Adrenal gland (tissue), 5 donors: Measurements from ENCODE around the gene SYNE1.

Experiments
- POLR2A ChIP-seq, 2 donors: fragments of 450-650 bp; IDR thresholded peaks; one replicate each; pipeline ENCODE4 v1.6.1; 2017; ENCODE audit warnings: antibody characterized with exemption in 2 of 2, mild to moderate bottlenecking in 2 of 2, moderate library complexity in 1 of 2
- TF ChIP-seq, protein P1 (sequence below), 6 experiments: fragments of 450-650 bp in 4 of 6; fragments of 200-600 bp in 2 of 6; sonication (generic) in 1 of 6; IDR thresholded peaks; 1 replicate in 5 of 6; 2 replicates in 1 of 6; pipeline versions ENCODE4 v1.5.1 to v1.8.0; 2016 to 2021; ENCODE audit warnings: antibody characterized with exemption in 6 of 6, mild to moderate bottlenecking in 2 of 6, moderate library complexity in 1 of 6
- donor health status: DM: no; HTN: no; CAD: no.

DNA sequence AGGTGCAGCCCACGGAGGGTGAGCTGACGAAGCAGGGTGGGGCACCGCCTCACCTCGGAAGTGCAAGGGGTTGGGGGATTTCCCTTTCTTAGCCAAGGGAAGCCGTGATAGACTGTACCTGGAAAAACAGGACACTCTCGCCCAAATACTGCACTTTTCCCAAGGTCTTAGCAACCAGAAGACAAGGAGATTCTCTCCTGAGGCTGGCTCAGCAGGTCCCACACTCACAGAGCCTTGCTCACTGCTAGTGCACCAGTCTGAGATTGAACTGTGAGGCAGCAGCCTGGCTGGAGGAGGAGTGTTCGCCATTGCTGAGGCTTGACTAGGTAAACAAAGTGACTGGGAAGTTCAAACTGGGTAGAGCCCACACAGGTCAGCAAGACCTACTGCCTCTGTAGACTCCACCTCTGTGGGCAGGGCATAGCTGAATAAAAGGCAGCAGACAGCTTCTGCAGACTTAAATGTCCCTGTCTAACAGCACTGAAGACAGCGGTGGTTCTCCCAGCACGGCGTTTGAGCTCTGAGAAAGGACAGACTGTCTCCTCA, 28.0 kb downstream of the SYNE1 start:
- TF ChIP-seq, protein P1, sequence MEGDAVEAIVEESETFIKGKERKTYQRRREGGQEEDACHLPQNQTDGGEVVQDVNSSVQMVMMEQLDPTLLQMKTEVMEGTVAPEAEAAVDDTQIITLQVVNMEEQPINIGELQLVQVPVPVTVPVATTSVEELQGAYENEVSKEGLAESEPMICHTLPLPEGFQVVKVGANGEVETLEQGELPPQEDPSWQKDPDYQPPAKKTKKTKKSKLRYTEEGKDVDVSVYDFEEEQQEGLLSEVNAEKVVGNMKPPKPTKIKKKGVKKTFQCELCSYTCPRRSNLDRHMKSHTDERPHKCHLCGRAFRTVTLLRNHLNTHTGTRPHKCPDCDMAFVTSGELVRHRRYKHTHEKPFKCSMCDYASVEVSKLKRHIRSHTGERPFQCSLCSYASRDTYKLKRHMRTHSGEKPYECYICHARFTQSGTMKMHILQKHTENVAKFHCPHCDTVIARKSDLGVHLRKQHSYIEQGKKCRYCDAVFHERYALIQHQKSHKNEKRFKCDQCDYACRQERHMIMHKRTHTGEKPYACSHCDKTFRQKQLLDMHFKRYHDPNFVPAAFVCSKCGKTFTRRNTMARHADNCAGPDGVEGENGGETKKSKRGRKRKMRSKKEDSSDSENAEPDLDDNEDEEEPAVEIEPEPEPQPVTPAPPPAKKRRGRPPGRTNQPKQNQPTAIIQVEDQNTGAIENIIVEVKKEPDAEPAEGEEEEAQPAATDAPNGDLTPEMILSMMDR (IDR thresholded peaks at IDR 0.05), result no peak
- TF ChIP-seq POLR2A (IDR thresholded peaks at IDR 0.05), result no peak
